NCI-H1436 (cell line): Measurements from ENCODE around the gene THSD4.
A peak's percentile ranks its signal among the peaks of the same experiment; 100 is the strongest.

ENCODE experiments used
- DNase-seq: peaks from one replicate; lab custom pipeline; 2025; lab: John Stamatoyannopoulos, UW

THSD4 gene

DNA sequence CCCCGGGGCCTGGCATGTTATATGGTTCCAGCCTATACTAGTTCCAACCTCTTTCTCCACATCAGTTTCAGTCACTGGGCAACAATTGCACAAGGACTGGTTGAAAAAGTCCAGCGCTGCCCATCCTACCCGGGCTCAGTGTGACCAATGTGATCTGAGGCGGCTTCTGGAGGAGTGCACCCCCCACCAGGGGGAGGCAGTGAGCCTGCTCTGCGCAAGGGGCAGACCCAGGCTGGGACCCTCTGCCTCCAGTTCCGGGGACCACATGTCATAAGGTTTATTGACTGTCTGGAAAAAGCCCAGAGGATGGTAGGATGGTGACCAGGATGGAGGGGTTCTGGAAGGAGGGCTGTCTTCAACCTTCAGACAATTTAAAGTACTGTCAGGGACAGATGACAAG is 669.4 kb downstream of the THSD4 start:
- DNase-seq: no peak

DNA sequence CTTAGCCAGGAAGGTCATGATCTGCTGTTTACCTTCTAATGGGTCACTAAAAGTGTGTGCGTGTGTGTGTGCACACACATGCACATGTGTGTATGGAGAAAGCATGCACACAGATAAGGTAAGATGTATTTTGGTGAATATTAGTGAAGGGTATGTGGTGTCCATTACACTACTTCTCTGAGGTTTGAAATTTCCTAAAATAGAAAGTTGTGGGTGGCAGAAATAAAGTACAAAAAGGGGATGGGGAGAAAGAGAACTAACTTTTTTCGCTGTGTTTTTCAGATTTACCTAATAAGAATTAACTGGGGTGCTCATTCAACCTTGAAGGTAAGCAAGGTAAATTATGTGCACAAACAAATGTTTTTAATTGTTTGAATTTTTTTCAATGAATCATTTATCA is 670.7 kb downstream of the THSD4 start:
- DNase-seq: no peak

DNA sequence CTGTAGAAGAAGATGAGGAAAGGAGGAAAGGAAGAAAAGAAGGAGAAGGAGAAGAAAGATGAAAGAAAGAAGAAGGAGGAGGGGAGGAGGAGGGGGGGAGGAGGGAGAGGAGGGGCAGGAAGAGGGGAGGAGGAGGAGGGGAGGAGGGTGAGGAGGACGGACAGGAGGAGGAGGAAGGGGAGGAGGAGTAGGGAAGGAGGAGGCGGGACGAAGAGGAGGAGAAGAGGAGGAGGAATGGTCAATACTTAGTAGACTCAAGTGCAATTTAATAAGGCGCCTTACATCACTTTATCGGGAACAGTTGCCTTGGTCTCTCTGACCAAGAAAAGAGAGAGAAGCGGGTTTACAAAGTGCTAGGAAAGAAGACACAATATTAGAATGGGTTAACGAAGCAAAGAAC is 671.4 kb downstream of the THSD4 start:
- no peak for DNase-seq

DNA sequence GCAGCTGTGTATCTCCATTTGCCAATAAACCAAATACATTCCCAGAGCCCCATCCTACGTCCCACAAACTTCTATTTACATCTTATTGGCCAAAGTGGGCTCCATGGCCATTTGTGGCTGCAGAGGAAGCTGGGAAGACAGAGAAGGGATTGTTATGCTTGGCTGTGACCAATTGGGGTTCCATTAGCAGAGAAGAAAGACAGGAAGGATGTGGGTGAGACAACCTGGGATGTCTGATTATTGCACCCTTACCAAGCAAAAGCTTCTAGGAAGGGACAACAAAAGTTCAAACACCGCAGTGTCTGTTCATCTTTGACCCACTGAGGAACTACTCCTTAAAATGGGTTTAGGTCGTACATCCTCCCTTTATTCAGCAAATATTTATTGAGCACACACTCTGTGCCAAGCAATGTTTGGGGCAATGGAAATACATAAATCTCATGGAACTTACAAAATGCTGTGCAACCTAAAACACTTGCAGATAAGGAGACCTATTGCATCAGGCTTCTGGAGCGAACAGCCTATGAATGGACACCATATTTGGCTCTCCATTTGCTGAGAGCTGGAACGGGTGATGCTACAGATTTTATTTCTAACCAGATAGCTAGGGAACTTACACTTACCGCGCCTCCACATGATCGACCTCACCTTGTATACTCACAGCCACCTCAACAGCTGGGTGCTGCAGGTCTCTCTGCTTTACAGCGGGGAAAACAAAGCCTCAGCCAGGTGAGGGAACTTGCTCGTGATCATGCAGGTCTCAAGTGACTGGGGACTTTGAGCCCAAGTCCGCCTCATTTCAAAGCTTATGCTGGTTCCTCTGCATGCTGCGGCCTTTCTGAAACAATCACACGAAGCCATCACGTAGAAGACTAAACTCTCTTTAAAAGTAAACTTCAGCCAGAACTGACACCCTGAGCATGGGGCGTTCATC is 673.6 kb downstream of the THSD4 start:
- no peak for DNase-seq

DNA sequence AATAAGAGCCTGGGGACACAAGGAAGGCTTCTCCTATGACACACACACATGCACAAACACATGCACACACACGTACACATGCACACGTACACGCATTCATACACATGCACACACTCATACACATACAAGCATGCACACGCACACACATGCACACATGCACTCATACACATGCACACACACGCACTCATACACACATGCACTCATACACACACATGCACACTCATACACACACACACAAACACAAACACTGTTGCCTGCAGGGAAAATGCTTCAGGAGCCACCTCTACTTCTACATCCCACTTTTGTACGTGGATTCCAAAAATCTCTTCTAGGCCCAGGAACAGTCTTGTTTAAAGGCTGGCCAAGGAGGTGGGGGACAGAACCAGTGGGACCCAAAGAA is 674.3 kb downstream of the THSD4 start:
- no peak for DNase-seq

DNA sequence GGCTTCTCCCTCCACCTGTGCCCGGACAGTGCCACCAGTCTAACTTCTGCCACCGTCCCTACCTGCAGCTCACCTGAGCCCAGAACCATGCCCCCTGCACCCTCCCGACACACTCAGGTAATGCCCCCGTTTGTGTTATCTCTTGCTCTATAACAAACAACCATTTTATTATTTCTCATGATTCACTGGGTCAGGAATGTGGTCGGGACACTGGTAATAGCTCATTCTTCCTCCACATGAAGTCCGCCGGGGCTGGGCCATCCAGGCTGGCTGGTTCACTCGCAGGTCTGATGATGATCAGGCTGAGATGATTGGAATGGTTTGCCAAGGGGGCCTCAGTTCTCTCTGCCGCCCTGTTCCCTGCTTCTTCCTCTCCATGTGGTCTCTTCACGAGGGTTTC is 674.8 kb downstream of the THSD4 start:
- DNase-seq: no peak

DNA sequence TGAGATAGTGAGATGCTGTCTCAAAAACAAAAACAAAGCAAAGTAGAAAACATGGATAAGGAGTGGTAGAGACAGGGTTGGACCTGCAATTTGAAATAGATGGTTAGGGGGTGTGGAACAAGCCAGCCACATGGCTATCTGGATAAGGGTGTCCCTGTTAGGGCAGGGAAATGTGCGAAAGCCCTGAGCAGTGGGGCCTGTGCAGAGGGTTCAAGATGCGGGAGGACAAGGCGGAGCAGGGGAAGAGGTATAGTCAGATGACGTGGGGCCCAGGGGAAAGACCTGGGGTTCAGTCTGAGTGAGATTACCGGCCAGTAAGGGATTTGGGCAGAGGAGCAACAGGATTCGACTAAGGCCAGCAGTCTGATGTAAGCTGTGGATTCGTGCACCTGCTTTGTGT is 676.7 kb downstream of the THSD4 start:
- no peak for DNase-seq

DNA sequence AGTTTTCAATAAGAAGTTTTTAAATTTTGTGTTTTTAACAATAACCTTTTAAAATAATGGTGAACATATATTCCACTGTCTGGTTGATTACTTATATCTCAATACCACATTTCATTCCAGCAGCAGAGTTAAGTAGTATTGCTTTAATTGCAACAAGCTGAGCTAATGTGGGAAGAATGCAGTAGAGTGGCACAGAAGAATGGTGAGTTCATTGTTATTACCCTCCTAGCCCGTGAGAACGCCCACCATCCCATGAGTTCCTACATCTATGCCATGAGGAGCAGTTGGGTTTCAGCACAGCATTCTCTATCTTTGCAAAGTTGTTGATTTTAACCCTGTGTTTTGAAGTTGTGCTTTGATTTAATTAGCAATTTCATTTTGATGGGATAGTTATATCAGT is 677.2 kb downstream of the THSD4 start:
- no peak for DNase-seq

DNA sequence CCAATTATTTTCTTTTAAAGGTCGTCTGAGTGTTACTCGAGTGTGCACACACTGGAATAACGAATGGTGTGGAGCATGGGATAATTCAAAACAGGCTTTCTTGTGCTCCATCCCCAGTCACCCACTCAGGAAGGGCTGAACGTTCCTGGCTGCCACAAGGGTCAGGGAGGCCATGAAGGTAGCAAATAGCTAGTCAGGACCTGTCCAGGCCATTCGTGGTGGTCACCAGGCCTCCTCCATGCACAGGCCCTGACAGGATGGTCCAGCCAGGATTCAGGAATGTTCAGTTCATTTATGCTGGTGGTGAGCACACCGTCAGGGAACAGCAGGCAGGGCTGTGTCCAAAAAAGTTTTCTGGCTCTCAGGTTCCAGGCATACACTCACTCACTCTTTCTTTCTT is 683.4 kb downstream of the THSD4 start:
- DNase-seq: no peak

DNA sequence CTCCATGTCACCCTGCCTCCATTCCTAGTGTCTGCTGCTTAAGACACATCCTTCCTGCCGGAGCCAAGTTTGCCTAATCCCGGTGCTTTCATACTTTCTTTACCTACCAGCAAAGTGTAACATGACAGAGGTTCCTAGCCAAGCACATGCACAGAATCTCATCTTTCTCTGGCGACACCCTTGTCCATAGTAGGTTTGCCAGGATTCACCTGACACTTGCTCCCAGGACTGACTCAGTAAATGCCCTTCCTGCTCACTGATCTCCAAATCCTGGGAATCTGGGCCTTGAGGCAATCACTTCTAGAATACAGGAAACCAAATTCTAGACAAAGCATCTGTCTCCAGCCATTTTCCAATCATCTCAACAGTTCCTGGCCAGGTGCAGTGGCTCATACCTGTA is 684.9 kb downstream of the THSD4 start:
- no peak for DNase-seq

DNA sequence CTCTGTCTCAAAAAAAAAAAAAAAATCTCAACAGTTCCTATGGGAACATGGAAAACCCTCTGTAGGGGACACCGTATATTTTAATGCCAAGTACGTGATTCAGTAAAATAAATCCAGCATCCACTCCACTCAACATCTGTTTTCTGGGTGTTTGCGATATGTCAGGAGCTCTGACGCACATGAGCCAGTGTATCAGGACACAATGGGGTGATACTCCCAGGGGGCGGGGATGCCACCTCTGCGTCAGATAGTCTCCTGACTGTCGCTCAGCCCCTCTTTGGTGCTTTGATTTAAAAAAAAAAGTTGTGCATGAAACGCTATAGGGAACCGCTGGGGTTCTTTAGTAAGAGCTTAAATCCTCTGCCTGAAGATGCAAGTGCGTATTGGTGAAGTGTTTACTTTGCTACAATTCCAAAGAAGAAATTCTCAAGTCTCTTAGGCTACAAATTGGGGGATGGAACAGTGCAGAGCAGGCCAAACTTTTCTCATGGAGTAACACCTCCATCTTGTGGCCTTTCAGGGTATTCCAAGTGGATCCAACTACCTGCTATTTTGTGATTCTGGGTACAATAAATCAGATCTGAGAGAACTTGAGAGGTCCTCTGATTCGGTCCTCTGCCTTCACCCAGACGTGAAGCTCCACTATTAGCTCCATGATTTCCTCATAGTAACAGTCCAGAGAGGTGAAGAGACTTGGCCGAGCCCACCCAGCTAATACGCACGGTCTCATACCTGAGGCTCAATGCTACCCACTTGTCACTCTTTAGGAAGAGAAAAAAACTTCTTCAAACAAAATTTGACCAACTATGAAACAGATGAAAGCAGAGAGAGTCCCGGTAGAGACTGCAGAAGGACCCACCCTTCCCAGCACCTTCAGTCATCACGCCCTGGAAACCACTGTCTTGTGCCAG is 685.8 kb downstream of the THSD4 start:
- DNase-seq: peak; percentile 47

DNA sequence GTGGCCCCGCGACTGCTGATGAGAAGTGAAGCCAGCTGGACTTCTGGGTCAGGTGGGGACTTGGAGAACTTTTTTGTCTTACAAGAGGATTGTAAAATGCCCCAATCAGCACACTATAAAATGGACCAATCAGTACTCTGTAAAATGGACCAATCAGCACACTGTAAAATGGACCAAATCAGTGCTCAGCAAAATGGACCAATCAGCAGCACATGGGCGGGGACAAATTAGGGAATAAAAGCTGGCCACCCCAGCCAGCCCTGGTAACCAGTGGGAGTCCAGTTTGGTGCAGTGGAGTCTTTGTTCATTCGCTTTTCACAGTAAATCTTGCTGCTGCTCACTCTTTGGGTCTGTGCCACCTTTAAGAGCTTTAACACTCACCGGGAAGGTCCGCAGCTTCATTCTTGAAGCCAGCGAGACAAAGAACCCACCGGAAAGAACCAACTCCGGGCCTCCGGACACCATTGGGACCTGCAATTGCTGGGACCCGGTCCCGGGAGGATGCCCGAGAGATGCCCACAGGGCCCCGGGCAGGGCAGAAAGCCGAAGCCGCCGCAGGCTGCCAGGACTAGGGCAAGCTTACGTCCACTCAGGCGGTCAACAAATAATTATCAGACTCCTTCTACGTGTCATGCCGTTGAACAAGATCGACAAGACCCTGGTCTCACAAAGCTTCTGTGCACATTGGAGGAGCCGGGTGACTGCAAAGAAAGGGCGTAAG is 686.8 kb downstream of the THSD4 start:
- DNase-seq: no peak

DNA sequence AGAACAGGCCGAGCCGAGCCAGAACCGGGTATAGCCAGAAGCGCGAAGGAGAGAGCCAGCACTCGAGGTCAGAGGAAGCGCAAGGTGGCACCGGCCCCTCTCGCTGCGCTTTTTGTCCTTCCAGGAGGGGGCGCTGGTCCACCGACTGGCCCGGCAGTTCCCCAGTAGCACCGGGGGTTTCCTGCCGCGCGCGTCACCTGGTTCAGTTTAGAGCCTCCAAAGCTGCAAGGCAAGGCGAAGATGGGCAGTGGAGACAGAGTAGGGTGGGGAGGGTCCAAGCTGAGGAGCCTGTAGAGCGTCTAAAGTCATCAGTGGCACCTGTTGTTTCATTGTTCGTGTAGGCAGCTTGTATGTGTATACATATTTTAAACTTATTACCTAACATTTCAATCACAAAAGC is 687.5 kb downstream of the THSD4 start:
- DNase-seq: no peak

DNA sequence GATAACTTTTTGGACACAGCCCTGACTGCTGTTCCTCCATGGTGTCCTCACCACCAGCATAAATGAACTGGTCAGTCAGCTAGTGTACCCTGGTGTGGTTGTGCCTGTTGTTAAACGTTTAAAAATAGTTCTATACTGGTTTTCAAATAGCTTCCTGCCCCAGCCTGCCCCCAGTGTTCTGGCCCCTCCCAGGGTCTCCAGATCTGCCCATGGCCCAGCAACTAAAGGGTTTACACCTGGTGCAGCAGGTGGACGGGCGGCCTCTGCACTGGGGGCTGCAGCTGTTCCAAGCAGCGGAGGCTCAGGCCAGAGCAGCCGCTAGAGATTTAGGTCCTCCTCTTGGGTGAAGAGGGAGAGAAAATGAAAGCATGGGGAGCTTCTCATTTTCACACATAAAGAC is 689.0 kb downstream of the THSD4 start:
- no peak for DNase-seq

DNA sequence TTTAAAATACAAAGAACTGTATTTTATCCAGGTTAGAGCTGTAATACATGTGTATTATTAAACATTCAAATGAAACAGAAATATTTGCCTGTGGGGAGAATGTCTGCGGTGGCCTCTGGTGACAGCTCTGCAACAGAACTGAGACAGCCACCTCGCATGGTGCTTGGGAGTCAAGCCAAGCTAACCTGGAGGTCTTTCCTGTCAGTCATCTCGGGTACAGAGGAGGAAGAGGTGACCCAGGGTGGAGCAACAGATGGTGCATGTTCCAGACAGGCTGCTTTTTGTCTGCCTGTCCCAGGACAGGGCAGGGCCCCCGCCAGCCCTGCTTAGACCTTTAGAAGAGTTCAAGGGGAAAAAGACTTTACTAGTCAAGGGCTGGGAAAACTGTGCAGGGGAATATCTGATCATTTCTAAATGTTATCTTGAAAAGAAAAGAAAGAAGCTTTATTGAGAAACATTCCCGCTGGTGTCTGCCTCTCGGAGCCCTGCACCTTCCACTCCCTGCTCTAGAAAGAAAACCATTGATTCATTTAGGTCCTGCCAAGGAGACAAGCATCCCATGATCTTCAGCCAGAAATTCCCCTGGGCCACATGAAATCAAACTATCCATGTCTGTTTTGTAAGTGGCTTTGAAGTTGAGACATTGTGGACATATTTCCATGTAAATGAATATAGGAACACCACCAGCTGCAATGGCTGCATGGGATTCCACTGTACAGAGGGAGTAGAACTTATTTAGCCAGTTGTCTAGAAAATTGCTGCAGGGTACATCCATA is 689.6 kb downstream of the THSD4 start:
- no peak for DNase-seq

DNA sequence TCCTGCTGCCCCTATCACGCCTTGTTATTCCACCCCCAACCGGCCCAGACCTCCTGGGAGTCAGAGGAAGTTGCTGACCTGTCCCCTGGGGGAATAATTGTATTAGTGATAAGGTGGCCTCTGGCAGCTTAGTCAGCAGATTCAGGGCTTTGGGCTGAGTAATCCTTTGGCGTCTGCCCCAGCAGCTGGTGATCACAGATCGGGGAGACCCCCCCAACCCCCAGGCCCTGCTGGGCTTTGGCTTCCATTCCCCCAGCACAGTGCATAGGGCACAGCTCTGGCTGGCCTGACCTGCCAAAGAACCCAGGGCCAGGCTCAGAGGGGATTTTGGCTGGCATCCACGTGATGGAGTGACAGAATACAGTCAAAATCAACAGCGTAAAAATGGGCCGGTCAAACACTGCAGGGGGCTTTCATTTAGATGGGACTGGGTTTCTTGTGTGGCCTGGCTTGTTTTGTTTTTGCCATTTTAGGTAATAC is 691.2 kb downstream of the THSD4 start:
- DNase-seq: no peak

DNA sequence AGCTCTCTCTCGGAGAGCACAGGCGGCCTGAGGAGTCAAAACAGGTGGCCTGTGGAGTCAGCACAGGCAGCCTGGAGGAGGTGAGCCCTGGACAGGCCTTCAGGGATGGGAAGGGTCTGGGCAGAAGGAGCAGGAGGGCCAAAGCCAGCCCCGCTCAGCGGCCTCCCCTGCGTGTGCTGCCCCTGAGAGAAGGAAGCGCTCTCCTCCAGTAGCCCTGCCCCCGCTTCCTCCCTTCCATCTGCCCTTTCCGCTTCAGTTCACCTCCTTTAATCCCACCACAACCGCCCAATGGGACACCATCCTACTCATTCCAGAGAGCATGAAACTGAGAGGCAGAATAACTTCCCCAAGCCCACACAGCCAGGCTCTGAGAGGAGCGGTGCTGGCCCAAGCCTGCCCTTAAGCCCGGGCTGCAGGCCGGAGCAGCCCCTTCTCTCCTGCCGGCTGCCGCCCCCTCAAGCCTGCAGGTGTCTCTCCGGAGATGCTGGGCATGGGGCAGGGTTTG is 691.9 kb downstream of the THSD4 start:
- no peak for DNase-seq

DNA sequence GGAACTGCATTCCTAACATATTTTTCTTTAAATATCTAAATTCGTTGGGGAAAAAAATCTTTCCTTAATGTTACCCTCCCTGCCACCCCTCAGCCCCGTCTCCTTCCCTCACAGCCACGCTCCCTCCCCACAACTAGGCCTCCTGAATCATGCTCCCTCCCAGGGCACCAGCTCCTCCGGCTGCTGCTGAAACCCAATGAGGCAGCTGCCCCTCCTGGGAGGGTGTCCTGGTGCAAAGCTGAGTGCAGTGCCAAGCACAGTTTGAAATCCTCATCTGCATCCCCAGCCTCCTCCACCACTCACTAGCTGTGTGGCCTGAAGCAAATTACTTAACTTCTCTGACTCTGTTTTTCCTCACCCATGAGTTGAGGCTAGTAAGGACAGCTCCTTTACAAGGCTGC is 692.4 kb downstream of the THSD4 start:
- no peak for DNase-seq

DNA sequence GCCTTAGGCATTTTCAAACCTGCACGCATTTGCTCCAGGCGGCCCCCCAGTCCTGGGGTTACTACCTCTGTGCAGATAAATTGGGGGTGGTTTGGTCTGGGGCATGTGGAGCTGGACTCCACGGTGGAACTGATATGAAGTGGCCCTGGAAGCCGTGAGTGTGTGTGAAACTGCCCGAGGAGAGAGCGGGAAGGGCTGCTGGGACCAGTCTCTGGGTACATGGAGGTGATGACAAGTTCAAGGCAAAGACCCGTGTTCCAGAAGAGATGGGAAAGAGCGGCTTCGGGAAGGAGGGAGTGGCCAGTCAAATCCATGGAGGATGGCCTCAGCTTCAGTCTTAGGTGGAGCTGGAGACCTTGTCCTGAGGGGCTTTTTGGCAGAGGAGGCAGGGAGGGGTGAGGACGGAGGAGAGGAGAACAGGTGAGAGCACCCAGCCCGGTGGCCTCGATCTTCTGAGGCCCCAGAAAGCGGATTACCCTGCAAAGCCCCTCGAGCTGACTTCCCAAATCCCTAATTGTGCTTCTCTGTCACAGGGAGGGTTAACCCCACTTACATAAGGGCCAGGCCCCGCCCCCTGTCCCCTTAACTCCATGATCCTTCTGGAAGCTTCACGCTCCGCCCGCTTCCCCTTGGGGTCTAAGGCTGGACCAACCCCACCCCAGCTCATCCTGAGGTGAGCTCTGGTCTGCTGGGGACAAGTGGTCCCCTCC is 693.2 kb downstream of the THSD4 start:
- no peak for DNase-seq

DNA sequence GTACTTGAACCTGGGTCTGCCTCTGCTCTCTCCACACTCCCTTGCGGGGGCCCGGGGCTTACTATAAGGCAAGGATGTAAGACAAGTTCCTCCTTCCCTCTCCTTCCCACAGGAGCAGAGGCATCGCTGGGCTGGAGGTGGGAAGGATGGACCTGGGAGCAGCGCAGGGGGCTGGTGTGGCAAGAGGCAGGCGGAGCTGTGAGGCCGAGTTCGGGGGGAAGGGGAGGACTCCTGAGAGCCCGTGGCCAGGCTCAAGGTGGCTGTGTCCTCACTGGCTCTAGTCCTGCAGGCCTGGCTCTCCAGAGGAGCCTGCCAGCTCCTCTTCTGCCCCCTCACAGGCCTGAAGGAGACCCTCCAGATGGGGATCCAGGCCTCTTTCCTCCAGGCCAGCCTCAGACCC is 694.1 kb downstream of the THSD4 start:
- DNase-seq: no peak
